ENCODE data around the gene PIEZO1.

DNA sequence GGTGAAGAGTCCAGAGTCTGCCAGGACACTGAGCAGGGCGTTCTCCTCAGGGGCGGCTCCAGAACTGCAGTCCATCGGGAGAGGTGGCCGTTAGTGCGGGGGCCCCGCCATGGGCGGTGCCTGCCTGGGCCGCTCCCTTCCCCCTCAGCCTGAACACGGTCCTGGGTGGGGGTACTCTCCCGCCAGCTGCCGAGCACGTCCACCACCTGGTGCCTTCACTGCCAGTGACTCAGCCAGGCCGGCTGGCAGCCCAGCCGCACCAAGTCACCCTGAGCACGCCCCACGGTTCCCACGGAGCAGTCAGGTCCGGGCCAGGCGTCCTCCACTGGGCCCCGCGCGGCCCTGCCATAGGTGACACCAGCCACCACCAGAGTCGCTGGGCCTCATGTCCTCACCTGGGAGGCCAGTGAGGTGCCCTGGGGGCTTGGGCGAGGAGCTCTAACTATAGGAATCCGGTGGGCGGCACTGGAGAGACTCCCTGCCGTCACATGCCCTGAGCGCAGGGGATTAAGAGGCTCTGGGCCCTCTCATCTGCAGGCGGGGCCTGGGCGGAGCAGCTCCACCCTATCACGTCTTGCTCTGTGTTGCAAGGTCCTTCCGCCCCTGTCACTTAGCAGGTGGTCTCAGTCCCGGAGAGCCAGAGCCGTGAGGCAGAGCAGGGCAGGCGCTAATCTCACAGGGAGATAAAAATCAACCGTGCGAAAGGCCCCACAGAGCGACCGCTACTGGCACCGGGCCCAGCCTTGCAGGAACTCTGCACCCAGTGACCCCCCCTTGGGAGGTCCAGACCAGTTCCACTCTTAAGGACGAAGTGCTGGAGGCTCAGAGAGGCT lies 14.3 kb downstream of the PIEZO1 start:
- TF ChIP-seq, protein P1, sequence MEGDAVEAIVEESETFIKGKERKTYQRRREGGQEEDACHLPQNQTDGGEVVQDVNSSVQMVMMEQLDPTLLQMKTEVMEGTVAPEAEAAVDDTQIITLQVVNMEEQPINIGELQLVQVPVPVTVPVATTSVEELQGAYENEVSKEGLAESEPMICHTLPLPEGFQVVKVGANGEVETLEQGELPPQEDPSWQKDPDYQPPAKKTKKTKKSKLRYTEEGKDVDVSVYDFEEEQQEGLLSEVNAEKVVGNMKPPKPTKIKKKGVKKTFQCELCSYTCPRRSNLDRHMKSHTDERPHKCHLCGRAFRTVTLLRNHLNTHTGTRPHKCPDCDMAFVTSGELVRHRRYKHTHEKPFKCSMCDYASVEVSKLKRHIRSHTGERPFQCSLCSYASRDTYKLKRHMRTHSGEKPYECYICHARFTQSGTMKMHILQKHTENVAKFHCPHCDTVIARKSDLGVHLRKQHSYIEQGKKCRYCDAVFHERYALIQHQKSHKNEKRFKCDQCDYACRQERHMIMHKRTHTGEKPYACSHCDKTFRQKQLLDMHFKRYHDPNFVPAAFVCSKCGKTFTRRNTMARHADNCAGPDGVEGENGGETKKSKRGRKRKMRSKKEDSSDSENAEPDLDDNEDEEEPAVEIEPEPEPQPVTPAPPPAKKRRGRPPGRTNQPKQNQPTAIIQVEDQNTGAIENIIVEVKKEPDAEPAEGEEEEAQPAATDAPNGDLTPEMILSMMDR (conservative IDR thresholded peaks at IDR 0.05): no peak
- TF ChIP-seq ZFX (IDR thresholded peaks at IDR 0.05): 0 out of 2 replicates have a peak, but pooled peaks have one; percentile 34

Measured in C4-2B (cell line).